ENCODE results near the gene DCUN1D5. TPM values are rescaled to one million over a fixed set of nuclear protein-coding genes. Genes with fewer than 3 reads are reported as not detected.

The DCUN1D5 gene
- polyA plus RNA-seq, 1 donor from 2014 or later: 85.5 TPM

DNA sequence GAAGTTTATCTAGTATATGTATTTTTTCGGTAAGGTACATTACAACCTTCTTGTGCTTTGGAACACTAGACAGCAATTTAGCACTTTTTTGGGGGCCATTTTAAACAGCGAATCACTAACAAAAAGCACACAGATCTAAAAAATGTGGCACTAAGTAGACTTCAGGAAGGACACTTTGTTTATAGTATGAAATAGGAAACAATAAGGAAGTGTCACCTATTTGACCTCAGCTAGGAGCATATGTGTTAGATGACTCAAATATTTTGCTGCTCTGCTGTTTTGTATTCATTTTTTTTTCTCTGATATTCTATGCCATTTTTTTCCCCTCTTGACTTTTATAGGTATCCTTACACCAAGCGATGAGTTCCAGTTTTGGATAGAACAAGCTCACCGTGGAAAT is 22.9 kb upstream of the DCUN1D5 start:
- TF ChIP-seq EP300 (conservative IDR thresholded peaks at IDR 0.05; ENCODE audit: poor library complexity, severe bottlenecking) (no peak), RAD21 (conservative IDR thresholded peaks at IDR 0.05) (no peak)
- TF ChIP-seq, protein P1, sequence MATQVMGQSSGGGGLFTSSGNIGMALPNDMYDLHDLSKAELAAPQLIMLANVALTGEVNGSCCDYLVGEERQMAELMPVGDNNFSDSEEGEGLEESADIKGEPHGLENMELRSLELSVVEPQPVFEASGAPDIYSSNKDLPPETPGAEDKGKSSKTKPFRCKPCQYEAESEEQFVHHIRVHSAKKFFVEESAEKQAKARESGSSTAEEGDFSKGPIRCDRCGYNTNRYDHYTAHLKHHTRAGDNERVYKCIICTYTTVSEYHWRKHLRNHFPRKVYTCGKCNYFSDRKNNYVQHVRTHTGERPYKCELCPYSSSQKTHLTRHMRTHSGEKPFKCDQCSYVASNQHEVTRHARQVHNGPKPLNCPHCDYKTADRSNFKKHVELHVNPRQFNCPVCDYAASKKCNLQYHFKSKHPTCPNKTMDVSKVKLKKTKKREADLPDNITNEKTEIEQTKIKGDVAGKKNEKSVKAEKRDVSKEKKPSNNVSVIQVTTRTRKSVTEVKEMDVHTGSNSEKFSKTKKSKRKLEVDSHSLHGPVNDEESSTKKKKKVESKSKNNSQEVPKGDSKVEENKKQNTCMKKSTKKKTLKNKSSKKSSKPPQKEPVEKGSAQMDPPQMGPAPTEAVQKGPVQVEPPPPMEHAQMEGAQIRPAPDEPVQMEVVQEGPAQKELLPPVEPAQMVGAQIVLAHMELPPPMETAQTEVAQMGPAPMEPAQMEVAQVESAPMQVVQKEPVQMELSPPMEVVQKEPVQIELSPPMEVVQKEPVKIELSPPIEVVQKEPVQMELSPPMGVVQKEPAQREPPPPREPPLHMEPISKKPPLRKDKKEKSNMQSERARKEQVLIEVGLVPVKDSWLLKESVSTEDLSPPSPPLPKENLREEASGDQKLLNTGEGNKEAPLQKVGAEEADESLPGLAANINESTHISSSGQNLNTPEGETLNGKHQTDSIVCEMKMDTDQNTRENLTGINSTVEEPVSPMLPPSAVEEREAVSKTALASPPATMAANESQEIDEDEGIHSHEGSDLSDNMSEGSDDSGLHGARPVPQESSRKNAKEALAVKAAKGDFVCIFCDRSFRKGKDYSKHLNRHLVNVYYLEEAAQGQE (IDR thresholded peaks at IDR 0.05; ENCODE audit: borderline replicate concordance): no peak
- Histone ChIP-seq H3F3A (ENCODE audit: insufficient read depth, low read length, poor library complexity, severe bottlenecking) (no peaks in the 10 kb centered on the region), H3K4me3 (ENCODE audit: low read length) (no peak overlapping the region), H3K79me2 (replicated peaks; ENCODE audit: insufficient read depth, low read length) (peaks cover 2% of the 10 kb centered on the region), H2AFZ (ENCODE audit: low read depth, low read length) (no peak overlapping the region), H3K9me2 (ENCODE audit: insufficient read depth, low read length) (no peaks in the 10 kb centered on the region), H3K9ac (ENCODE audit: low read length) (no peak overlapping the region), H3K9me3 (ENCODE audit: low read length) (no peaks in the 10 kb centered on the region), H3K27ac (ENCODE audit: low read length) (no peak overlapping the region), H4K20me1 (ENCODE audit: insufficient read depth) (no peaks in the 10 kb centered on the region), H3K4me2 (ENCODE audit: low read length) (no peak overlapping the region), H3K27me3 (ENCODE audit: insufficient read depth, low read depth, low read length) (no peaks in the 10 kb centered on the region), H3K36me3 (ENCODE audit: insufficient read depth, low read length) (no peaks in the 10 kb centered on the region)

DNA sequence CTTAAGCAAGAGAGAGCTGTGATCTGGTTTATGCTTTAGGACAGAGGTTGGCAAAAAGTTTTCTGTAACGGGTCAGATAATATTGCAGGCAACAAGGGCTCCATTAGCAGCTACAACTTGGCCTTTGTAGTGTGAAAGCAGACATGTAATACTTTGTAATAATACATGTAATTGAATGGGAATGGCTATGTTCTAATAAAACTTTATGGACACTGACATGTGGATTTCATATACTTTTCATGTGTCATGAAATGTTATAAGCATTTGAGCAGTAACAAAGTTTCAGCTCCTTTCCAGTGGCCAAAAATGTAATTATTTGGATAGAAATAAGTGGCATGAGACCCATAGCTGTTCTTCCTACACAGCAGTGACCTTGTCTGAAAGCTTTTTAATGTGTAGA is 20.4 kb upstream of the DCUN1D5 start:
- H2AFZ ChIP-seq (ENCODE audit: low read depth, low read length): no peak overlapping the region
- TF ChIP-seq SMC3 (conservative IDR thresholded peaks at IDR 0.05; ENCODE audit: poor library complexity) (no peak), POLR2AphosphoS5 (IDR thresholded peaks at IDR 0.05) (no peak), RAD21 (conservative IDR thresholded peaks at IDR 0.05) (no peak), EP300 (conservative IDR thresholded peaks at IDR 0.05; ENCODE audit: poor library complexity, severe bottlenecking) (no peak), TAF1 (IDR thresholded peaks at IDR 0.05; ENCODE audit: low read depth) (no peak), MXI1 (conservative IDR thresholded peaks at IDR 0.05; ENCODE audit: poor library complexity, severe bottlenecking) (no peak), EZH2 (IDR thresholded peaks at IDR 0.05; ENCODE audit: borderline replicate concordance, insufficient read depth, low read length, poor library complexity, severe bottlenecking) (no peak)
- TF ChIP-seq, protein P2, sequence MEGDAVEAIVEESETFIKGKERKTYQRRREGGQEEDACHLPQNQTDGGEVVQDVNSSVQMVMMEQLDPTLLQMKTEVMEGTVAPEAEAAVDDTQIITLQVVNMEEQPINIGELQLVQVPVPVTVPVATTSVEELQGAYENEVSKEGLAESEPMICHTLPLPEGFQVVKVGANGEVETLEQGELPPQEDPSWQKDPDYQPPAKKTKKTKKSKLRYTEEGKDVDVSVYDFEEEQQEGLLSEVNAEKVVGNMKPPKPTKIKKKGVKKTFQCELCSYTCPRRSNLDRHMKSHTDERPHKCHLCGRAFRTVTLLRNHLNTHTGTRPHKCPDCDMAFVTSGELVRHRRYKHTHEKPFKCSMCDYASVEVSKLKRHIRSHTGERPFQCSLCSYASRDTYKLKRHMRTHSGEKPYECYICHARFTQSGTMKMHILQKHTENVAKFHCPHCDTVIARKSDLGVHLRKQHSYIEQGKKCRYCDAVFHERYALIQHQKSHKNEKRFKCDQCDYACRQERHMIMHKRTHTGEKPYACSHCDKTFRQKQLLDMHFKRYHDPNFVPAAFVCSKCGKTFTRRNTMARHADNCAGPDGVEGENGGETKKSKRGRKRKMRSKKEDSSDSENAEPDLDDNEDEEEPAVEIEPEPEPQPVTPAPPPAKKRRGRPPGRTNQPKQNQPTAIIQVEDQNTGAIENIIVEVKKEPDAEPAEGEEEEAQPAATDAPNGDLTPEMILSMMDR (IDR thresholded peaks at IDR 0.05; ENCODE audit: poor library complexity, severe bottlenecking): no peak
- TF ChIP-seq, protein P1 (IDR thresholded peaks at IDR 0.05; ENCODE audit: borderline replicate concordance): no peak

More for the DNA sequence above, 20.4 kb upstream of the DCUN1D5 start:
- H3K4me3 ChIP-seq (ENCODE audit: low read length): peak overlapping the region; percentile 27
- H3K9ac ChIP-seq (ENCODE audit: low read length): no peak overlapping the region
- no peak overlapping the region for H3K4me2 ChIP-seq (ENCODE audit: low read length)
- no peaks in the 10 kb centered on the region for H3K9me2 ChIP-seq (ENCODE audit: insufficient read depth, low read length)
- H3K9me3 ChIP-seq (ENCODE audit: low read length): no peaks in the 10 kb centered on the region
- H4K20me1 ChIP-seq (ENCODE audit: insufficient read depth): no peaks in the 10 kb centered on the region
- peaks cover 2% of the 10 kb centered on the region for H3K79me2 ChIP-seq (replicated peaks; ENCODE audit: insufficient read depth, low read length)
- no peaks in the 10 kb centered on the region for H3K27me3 ChIP-seq (ENCODE audit: insufficient read depth, low read depth, low read length)
- H3K27ac ChIP-seq (ENCODE audit: low read length): no peak overlapping the region
- no peaks in the 10 kb centered on the region for H3F3A ChIP-seq (ENCODE audit: insufficient read depth, low read length, poor library complexity, severe bottlenecking)
- H3K36me3 ChIP-seq (ENCODE audit: insufficient read depth, low read length): no peaks in the 10 kb centered on the region
